ENCODE measurements around the gene TMC7.

TMC7 gene

GRCh38 chr16:19033761-19034160, 50.0 kb downstream of the TMC7 start:
- no peak for FAIRE-seq

GRCh38 chr16:19040400-19040799, 56.7 kb downstream of the TMC7 start:
- no peak for FAIRE-seq

GRCh38 chr16:19044769-19045168, 61.0 kb downstream of the TMC7 start:
- FAIRE-seq, result no peak

- no peak for FAIRE-seq
These were observed 62.3 kb downstream of the TMC7 start for GRCh38 chr16:19046062-19046461.

- FAIRE-seq, result no peak
These were observed 79.0 kb downstream of the TMC7 start for GRCh38 chr16:19062706-19063105.

GRCh38 chr16:19066988-19067348, 83.2 kb downstream of the TMC7 start:
- FAIRE-seq, result no peak

GRCh38 chr16:19067349-19068236, 83.9 kb downstream of the TMC7 start, which contains the start of gene COQ7:
TSS of gene COQ7 (plus strand) at chr16:19067614. CDS start at chr16:19067665, 51 bp downstream.
- peak; percentile 98 for FAIRE-seq

GRCh38 chr16:19068237-19068815, 84.6 kb downstream of the TMC7 start:
- FAIRE-seq, result no peak

- FAIRE-seq, result no peak
These were observed 88.4 kb downstream of the TMC7 start for GRCh38 chr16:19071811-19072777.

GRCh38 chr16:19073344-19073743, 89.6 kb downstream of the TMC7 start:
- FAIRE-seq, result no peak

GRCh38 chr16:19073863-19074262, 90.1 kb downstream of the TMC7 start:
- FAIRE-seq, result no peak

GRCh38 chr16:19075511-19075910, 91.8 kb downstream of the TMC7 start:
- FAIRE-seq, result no peak

GRCh38 chr16:19077879-19078278, 94.1 kb downstream of the TMC7 start:
- FAIRE-seq, result no peak

- FAIRE-seq, result no peak
These were observed 99.9 kb downstream of the TMC7 start for GRCh38 chr16:19083670-19084069.

- no peak for FAIRE-seq
These were observed 100.4 kb downstream of the TMC7 start for GRCh38 chr16:19084139-19084538.

- no peak for FAIRE-seq
These were observed 101.1 kb downstream of the TMC7 start for GRCh38 chr16:19084879-19085278.

- FAIRE-seq, result no peak
These were observed 102.0 kb downstream of the TMC7 start for GRCh38 chr16:19085679-19086200.

GRCh38 chr16:19086322-19087199, 102.8 kb downstream of the TMC7 start:
- no peak for FAIRE-seq

- no peak for FAIRE-seq
These were observed 104.7 kb downstream of the TMC7 start for GRCh38 chr16:19088341-19088916.

- no peak for FAIRE-seq
These were observed 105.7 kb downstream of the TMC7 start for GRCh38 chr16:19089410-19089955.

GRCh38 chr16:19090916-19091315, 107.2 kb downstream of the TMC7 start:
- FAIRE-seq, result no peak

Measured in A204.1 (cell line).